Uterus (tissue), 2 donors: Measurements from ENCODE around the gene GGTLC1.
"Not testable (repeated sequence)": the region's sequence is repeated elsewhere in the genome, so short reads cannot be mapped to it uniquely, and the experiment has no call there.

Source experiments
- POLR2A ChIP-seq, 2 donors: fragments of 450-650 bp; IDR thresholded peaks; one replicate each; pipeline ENCODE4 v1.6.1; 2016; ENCODE audit warnings: antibody characterized with exemption in 2 of 2, mild to moderate bottlenecking in 1 of 2, moderate library complexity in 1 of 2
- TF ChIP-seq, protein P1 (sequence below), 4 experiments: fragments of 200-600 bp in 2 of 4; fragments of 450-650 bp in 2 of 4; sonication (generic) in 2 of 4; IDR thresholded peaks; one replicate each; pipeline ENCODE4 v1.5.1; 2016 to 2019; ENCODE audit warnings: antibody characterized with exemption in 4 of 4, mild to moderate bottlenecking in 2 of 4, moderate library complexity in 1 of 4

DNA sequence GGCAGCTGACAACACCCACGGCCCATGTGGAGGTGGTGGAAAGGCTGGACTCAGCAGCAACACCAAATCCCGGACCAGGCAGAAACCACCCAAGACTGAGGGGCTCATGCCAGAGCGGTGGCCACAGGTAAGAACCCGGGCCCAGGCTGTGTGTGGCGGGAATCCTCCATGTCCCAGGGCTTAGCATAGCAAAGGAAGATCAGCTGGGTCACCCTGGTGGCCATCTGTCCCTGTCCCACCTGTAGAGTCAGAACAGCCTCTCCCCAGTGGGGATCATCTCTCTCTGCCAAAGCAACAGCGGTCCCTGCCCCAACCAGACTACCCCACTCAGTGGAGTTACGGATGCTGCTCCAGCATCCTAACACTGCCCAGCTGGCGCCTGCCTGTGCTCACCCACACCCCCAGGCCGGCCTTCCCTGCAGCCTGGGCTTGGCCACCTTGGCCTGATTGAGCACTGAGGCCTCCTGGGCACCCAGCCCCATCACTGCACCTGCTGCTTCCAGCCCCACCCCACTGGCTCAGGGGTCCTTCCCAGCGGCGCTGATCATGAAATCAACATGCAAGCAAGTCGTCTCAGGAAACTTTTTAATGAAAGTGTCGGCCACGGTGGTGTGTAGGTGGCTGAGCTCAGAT, 5.5 kb upstream of the GGTLC1 start:
- TF ChIP-seq, protein P1, sequence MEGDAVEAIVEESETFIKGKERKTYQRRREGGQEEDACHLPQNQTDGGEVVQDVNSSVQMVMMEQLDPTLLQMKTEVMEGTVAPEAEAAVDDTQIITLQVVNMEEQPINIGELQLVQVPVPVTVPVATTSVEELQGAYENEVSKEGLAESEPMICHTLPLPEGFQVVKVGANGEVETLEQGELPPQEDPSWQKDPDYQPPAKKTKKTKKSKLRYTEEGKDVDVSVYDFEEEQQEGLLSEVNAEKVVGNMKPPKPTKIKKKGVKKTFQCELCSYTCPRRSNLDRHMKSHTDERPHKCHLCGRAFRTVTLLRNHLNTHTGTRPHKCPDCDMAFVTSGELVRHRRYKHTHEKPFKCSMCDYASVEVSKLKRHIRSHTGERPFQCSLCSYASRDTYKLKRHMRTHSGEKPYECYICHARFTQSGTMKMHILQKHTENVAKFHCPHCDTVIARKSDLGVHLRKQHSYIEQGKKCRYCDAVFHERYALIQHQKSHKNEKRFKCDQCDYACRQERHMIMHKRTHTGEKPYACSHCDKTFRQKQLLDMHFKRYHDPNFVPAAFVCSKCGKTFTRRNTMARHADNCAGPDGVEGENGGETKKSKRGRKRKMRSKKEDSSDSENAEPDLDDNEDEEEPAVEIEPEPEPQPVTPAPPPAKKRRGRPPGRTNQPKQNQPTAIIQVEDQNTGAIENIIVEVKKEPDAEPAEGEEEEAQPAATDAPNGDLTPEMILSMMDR (IDR thresholded peaks at IDR 0.05) = not testable (repeated sequence)
- not testable (repeated sequence) for TF ChIP-seq POLR2A (IDR thresholded peaks at IDR 0.05)
